IMR-90 (cell line): Measurements from ENCODE around the gene SMAD7.

Source experiments
- BHLHE40 ChIP-seq: fragments of 150-350 bp; IDR thresholded peaks from 2 replicates; pipeline ENCODE4 v1.6.1; 2016; ENCODE audit warnings: mild to moderate bottlenecking, low read depth, low read length
- POLR2A ChIP-seq: IDR thresholded peaks from 2 replicates; pipeline ENCODE4 v1.6.1; 2012; ENCODE audit warnings: mild to moderate bottlenecking, low read depth, low read length
- RAD21 ChIP-seq: IDR thresholded peaks from 2 replicates; pipeline ENCODE4 v1.6.1; 2012; ENCODE audit warnings: low read length, improper control_type of control experiment
- RCOR1 ChIP-seq: IDR thresholded peaks from 2 replicates; pipeline ENCODE4 v1.6.1; 2012; ENCODE audit warnings: mild to moderate bottlenecking, low read length, improper control_type of control experiment; ENCODE audit not compliant: insufficient replicate concordance
- RFX5 ChIP-seq: IDR thresholded peaks from 2 replicates; pipeline ENCODE4 v1.8.0; 2012; ENCODE audit warnings: low read depth, mild to moderate bottlenecking, low read length, moderate library complexity
- SMC3 ChIP-seq: fragments of 150-350 bp; IDR thresholded peaks from 2 replicates; pipeline ENCODE4 v1.6.1; 2016; ENCODE audit warnings: low read depth, mild to moderate bottlenecking, antibody characterized with exemption, low read length, moderate library complexity
- TF ChIP-seq, protein P1 (sequence below): conservative IDR thresholded peaks from 2 replicates; pipeline ENCODE4 v1.5.1; 2012; ENCODE audit warnings: mild to moderate bottlenecking, low read depth, low read length, improper control_type of control experiment

DNA sequence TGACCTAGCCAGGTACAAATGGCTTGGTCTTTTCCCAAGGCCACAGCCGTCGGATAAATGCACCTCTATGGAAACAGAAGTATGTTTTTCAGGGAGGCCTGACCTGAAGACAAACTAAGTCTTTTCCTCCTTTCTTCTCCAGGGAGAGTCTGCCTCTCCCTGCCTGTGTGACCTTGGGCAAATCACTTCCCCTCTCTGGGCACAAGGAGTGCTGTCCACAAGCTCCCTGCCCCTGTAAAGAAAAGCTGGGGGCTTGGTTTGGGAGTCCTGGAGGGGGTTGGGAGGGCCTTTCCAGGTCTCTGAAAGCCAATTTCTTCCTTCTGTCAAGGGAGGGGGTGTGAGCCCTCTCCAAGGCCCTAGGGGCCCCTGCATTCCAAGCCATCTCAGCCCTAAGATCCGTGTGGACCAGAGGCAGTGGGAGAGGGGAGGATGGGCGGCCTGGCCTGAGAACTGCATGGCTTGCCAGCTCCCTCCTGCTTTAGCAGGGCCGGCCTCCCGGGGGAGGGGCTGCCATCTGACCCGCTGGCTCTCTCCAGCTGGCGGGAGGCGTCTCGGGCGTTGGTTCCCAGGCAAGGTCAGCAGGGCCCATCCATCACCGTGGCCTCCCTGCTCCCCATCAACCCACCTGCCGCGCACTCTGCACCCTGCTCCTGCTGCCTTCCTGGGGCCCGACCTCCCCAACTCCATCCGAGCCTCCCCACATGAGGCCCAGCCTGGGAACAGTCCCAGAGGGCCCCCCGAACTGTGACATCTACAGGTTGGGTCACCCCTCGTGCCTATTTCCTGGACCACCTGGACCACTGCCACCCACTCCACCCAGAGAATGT lies 61.4 kb downstream of the SMAD7 start:
- TF ChIP-seq POLR2A (no peak), RFX5 (no peak), BHLHE40 (no peak), RCOR1 (no peak), SMC3 (no peak), RAD21 (no peak)
- TF ChIP-seq, protein P1, sequence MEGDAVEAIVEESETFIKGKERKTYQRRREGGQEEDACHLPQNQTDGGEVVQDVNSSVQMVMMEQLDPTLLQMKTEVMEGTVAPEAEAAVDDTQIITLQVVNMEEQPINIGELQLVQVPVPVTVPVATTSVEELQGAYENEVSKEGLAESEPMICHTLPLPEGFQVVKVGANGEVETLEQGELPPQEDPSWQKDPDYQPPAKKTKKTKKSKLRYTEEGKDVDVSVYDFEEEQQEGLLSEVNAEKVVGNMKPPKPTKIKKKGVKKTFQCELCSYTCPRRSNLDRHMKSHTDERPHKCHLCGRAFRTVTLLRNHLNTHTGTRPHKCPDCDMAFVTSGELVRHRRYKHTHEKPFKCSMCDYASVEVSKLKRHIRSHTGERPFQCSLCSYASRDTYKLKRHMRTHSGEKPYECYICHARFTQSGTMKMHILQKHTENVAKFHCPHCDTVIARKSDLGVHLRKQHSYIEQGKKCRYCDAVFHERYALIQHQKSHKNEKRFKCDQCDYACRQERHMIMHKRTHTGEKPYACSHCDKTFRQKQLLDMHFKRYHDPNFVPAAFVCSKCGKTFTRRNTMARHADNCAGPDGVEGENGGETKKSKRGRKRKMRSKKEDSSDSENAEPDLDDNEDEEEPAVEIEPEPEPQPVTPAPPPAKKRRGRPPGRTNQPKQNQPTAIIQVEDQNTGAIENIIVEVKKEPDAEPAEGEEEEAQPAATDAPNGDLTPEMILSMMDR, result no peak
